ENCODE measurements around the gene KCNG2.

The KCNG2 gene

GRCh38 chr18:79798999-79799370, 1.2 kb downstream of the KCNG2 start:
- no peak for DNase-seq (ENCODE audit: low read depth, low spot score)

- no peak for DNase-seq (ENCODE audit: low read depth, low spot score)
These were observed 2.1 kb downstream of the KCNG2 start for GRCh38 chr18:79799619-79800370.

GRCh38 chr18:79800371-79801180, 2.8 kb downstream of the KCNG2 start:
- DNase-seq (ENCODE audit: low read depth, low spot score) = no peak

GRCh38 chr18:79801217-79801616, 3.5 kb downstream of the KCNG2 start:
- no peak for DNase-seq (ENCODE audit: low read depth, low spot score)

- no peak for DNase-seq (ENCODE audit: low read depth, low spot score)
These were observed 3.9 kb downstream of the KCNG2 start for GRCh38 chr18:79801641-79802040.

- DNase-seq (ENCODE audit: low read depth, low spot score) = no peak
These were observed 4.6 kb downstream of the KCNG2 start for GRCh38 chr18:79802298-79802697.

GRCh38 chr18:79803611-79804051, 5.9 kb downstream of the KCNG2 start:
- DNase-seq (ENCODE audit: low read depth, low spot score) = no peak

GRCh38 chr18:79804130-79804787, 6.5 kb downstream of the KCNG2 start:
- DNase-seq (ENCODE audit: low read depth, low spot score) = no peak

- DNase-seq (ENCODE audit: low read depth, low spot score) = no peak
These were observed 7.6 kb downstream of the KCNG2 start for GRCh38 chr18:79805211-79805887.

- DNase-seq (ENCODE audit: low read depth, low spot score) = no peak
These were observed 8.3 kb downstream of the KCNG2 start for GRCh38 chr18:79805926-79806487.

GRCh38 chr18:79806976-79807841, 9.5 kb downstream of the KCNG2 start:
- no peak for DNase-seq (ENCODE audit: low read depth, low spot score)

GRCh38 chr18:79809482-79810192, 11.9 kb downstream of the KCNG2 start:
- DNase-seq (ENCODE audit: low read depth, low spot score) = no peak

- no peak for DNase-seq (ENCODE audit: low read depth, low spot score)
These were observed 14.3 kb downstream of the KCNG2 start for GRCh38 chr18:79812052-79812451.

GRCh38 chr18:79814373-79814772, 16.6 kb downstream of the KCNG2 start:
- DNase-seq (ENCODE audit: low read depth, low spot score) = no peak

GRCh38 chr18:79815657-79816056, 17.9 kb downstream of the KCNG2 start:
- no peak for DNase-seq (ENCODE audit: low read depth, low spot score)

GRCh38 chr18:79816092-79816491, 18.4 kb downstream of the KCNG2 start:
- no peak for DNase-seq (ENCODE audit: low read depth, low spot score)

- no peak for DNase-seq (ENCODE audit: low read depth, low spot score)
These were observed 19.4 kb downstream of the KCNG2 start for GRCh38 chr18:79816981-79817606.

- DNase-seq (ENCODE audit: low read depth, low spot score) = no peak
These were observed 19.9 kb downstream of the KCNG2 start for GRCh38 chr18:79817607-79817998.

GRCh38 chr18:79818036-79818435, 20.3 kb downstream of the KCNG2 start:
- DNase-seq (ENCODE audit: low read depth, low spot score) = no peak

Measured in activated CD4-positive, CD25-positive, alpha-beta regulatory T cell treated with anti-CD3 and anti-CD28 coated beads, Interleukin-2, amount 50 U/mL, for 16 hours (primary cell).